HG02973 (cell line): ENCODE measurements around the gene GET3.
"Not testable (repeated sequence)": the region's sequence is repeated elsewhere in the genome, so short reads cannot be mapped to it uniquely, and the experiment has no call there.

Source experiments
- ATAC-seq: cut with Tn5 transposase; IDR thresholded peaks from one replicate; pipeline ENCODE4 v1.9.1; 2021; ENCODE audit warnings: moderate library complexity; ENCODE audit not compliant: unreplicated experiment

Gene GET3

GRCh38 chr19:12736995-12737834, at the start of gene GET3:
Gene GET3 (plus strand): TSS chr19:12737497. CDS start chr19:12737506, 9 bp downstream.
- ATAC-seq: peak; percentile 65

DNA sequence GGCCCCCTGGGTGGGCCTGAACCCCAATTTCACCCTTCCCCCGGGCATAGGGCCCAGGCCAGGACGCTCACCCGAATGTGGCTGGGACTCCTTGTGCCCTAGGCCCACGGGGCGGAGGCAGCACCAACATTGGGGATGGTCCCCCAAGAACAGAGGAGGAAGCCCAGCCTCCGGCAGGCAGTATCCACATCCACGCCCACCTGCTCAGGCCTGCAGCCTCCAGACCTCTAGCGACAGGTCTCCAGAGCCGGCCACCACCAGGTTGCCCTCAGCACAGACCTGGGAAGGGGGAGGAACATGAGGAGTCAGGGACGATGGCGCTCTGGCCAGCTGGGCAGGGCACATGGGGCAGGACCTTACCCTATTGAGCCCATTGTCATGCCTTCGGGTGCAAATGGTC, 48.3 kb upstream of the GET3 start:
- ATAC-seq: no peak

DNA sequence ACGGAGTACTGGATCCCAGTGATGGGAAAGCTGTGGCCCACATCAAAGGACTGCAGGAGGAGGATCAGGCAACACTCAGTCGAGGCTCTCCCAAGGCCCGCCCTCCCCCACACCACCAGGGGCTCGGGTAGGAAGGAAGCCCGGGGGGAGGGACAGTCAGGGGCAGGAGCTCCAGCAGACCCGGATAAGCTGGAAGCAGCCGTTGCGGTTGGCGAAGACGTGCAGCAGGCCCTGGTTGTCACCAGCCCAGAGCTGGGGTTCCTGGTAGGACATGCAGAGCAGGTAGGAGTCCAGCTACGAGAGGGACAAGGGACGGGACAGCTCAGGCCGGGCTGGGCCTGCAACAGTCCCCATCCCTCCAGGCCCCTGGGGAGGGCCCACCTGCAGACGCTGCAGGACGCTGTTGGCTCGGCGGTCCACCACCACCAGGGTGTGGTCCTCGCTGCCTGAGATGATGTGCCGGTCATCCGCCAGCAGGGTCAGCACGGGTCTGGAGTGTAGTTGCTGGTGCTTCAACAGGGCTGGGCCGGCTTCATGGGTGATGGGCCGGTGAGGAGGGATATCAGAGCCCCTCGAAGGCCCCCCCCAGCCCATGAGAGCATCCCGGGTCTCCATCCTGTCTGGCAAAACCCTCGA, 47.6 kb upstream of the GET3 start:
- ATAC-seq: no peak

GRCh38 chr19:12692960-12693359, 44.3 kb upstream of the GET3 start:
- ATAC-seq: no peak

GRCh38 chr19:12694641-12695040, 42.7 kb upstream of the GET3 start:
- ATAC-seq: no peak

GRCh38 chr19:12695096-12695495, 42.2 kb upstream of the GET3 start:
- no peak for ATAC-seq

GRCh38 chr19:12695514-12695913, 41.8 kb upstream of the GET3 start:
- ATAC-seq: peak; percentile 15

DNA sequence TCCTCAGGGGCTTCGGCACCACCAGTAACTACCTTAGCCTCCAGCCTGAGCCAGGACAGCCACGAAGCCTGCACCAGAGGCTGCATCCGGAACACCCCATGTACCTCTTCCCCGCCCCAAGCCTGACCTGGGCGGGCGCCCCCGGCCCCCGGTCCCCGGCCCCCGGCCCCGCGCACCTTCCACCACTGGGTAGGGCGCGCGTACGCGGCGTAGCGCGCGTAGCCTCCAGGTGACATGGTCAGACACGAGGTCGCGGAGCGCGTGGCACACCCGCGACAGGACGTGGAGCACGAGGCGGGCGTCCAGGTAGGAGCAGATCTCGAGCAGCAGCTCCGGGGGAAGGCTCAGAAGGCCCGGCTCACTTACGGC, 41.3 kb upstream of the GET3 start:
- peak; percentile 6 for ATAC-seq

DNA sequence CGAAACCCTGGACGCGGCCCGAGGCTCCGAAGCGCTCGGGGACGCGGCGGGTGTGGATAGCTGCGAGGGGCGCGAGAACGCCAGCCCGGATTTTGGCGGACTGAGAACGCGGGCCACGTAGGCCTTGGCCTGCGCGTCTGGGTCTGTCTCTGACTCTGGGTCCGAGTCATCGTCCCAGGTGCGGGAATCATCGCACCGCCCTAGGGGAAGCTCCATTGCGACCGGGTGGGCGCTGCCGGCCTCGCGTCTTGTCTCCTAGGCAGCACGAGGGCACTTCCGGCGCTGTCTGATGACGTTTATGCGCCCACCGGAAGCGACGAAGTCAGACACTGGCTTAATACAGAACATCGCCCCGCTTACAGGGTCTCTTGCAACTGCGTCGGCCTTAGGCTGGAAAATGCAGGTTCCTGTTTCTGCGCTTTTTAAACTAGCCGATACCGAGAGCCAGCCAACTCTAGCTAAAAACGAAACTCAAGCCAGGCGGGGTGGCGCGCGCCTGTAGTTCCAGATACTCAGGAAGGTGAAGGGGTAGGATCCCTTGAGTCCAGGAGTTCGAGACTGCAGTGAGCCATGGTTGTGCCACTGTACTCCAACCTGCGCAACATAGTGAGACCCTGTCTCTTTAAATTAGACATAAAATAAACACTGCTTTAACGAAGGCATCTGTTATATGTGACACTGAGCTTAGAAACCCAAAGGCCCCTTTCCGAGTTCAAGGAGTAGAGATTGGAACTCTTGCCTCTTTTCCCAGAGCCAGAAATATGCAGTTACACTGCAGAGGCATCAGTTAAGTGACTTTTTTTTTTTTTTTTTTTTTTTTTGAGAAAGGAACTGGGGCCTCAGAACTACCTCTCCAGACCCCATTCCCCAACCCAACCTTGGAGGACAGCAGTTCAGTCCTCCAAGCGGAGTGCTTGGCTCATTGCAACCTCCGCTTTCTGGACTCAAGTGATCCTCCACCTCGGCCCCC, 40.6 kb upstream of the GET3 start, which contains the start of gene FBXW9:
Gene FBXW9, minus strand, starts transcription at position 266 of the 970 bp plus-strand sequence. Its CDS starts 50 bp downstream, at position 216.
- ATAC-seq: peak; percentile 65

DNA sequence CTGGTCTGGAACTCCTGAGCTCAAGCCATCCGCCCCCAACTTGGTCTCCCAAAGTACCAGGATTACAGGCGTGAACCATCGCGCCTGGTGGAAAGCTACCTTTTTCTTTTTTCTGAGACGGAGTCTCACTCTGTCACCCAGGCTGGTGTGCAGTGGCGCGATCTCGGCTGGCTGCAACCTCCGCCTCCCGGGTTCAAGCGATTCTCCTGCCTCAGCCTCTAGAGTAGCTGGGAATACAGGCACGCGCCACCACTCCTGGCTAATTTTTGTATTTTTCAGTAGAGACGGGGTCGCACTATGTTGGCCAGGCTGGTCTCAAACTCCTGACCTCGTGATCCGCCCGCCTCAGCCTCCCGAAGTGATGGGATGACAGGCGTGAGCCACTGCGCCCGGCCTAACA, 39.9 kb upstream of the GET3 start:
- not testable (repeated sequence) for ATAC-seq

DNA sequence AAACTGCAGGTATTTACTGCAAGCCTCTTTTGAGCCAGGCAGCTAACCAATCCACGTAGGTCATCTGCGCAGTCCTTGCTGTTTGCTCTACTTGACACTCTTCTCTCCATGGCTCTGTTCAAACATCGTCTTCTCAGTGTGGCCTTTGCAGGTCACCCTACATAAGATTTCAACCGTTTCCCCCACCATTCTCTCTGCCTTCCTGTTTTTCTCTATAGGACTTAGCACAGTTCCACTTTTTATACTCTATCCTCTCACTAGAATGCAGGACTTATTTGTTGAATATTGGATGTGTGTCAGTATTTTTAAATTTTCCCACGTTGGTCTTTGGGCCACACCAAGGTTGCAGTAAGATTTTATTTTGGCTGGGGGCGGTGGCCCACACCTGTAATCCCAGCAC, 39.2 kb upstream of the GET3 start:
- no peak for ATAC-seq

- ATAC-seq: no peak
Measured at GRCh38 chr19:12701596-12702282, 35.6 kb upstream of the GET3 start.

DNA sequence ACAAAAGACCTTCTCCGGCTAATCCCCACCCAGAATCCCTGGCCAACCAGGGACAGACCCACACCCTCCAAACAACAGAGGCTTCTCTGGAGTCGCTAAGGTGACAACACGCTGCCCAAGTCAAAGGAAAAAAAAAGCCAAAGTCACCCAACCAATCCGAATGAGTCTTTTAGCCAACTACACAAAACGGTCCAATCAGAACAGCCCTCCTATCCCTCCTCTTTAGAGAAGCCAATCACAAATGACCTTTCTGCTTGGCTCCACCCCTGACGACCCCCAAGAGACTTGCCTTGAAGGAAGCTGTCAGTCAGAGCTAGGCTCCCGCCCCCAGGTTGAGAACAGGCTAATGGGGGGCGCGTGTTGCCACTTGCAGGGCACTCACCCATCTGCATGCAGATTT, 34.3 kb upstream of the GET3 start:
- ATAC-seq: no peak

DNA sequence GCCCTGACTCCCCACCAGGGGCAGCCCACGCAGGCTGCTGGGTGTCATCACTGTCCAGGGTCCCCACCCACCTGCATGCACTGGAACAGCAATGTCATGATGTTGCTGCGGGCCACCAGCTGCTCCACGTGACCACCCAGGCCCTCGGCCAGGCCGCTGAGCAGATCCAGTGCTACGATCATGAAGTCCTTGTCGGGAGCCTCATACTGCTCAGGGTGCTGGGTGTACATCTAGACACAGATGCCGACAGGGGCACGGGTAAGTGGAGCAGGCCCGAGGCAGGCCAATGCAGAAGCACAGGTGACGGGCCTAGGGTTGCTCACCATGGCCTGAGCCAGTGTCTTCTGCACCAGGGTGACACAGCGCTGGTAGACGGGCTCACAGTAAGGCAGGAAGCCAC, 32.1 kb upstream of the GET3 start:
- no peak for ATAC-seq

- no peak for ATAC-seq
Measured at GRCh38 chr19:12705654-12706331, 31.5 kb upstream of the GET3 start.

GRCh38 chr19:12706332-12706718, 31.0 kb upstream of the GET3 start:
- no peak for ATAC-seq

DNA sequence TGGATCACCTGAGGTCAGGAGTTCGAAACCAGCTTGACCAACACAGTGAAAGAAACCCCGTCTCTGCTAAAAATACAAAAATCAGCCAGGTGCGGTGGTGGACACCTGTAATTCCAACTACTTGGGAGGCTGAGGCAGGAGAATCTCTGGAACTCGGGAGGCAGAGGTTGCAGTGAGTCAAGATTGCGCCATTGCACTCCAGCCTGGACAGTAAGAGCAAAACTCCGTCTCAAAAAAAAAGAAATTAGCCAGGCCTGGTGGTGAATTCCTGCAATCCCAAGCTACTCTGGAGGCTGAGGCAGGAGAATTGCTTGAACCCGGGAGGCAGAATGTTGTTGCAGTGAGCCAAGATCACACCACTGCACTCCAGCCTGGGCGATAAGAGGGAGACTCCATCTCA, 28.7 kb upstream of the GET3 start:
- ATAC-seq: no peak

- no peak for ATAC-seq
Measured at GRCh38 chr19:12711187-12711586, 26.1 kb upstream of the GET3 start.

GRCh38 chr19:12712077-12712476, 25.2 kb upstream of the GET3 start:
- not testable (repeated sequence) for ATAC-seq

- not testable (repeated sequence) for ATAC-seq
Measured at GRCh38 chr19:12713304-12713703, 24.0 kb upstream of the GET3 start.
